WTC11 (cell line): ENCODE data around the gene TMEM106A. TPM values are rescaled to one million over a fixed set of nuclear protein-coding genes. Genes with fewer than 3 reads are reported as not detected.

ENCODE experiments used
- ATAC-seq: fragments of 200-7000 bp; cut with Tn5 transposase; 2 replicates; pipeline ENCODE4 v1.10.0; 2021; ENCODE audit warnings: mild to moderate bottlenecking, moderate library complexity
- CTCF ChIA-PET: fragments of 300-600 bp; sonication (Branson Sonifier 250); formaldehyde crosslinking; loops from one replicate; lab custom pipeline; 2021; ENCODE audit warnings: antibody characterized with exemption; lab: Charles Lee
- POLR2A ChIA-PET: fragments of 350-600 bp; sonication (Branson Sonifier 250); formaldehyde crosslinking; loops from one replicate; lab custom pipeline; 2021; ENCODE audit warnings: antibody characterized with exemption; lab: Charles Lee
- DNase-seq: peaks from one replicate; pipeline ENCODE4 v3.0.0; 2021; ENCODE audit warnings: low spot score
- H3K27ac Mint-ChIP-seq: 2 replicates; pipeline ENCODE4 v1.8.0; 2021; ENCODE audit warnings: mixed read lengths
- H3K27me3 Mint-ChIP-seq: 2 replicates; pipeline ENCODE4 v1.8.0; 2021; ENCODE audit warnings: low read depth, mild to moderate bottlenecking, moderate library complexity, mixed read lengths
- H3K36me3 Mint-ChIP-seq: 2 replicates; pipeline ENCODE4 v1.8.0; 2021; ENCODE audit warnings: mixed read lengths
- H3K4me1 Mint-ChIP-seq: 2 replicates; pipeline ENCODE4 v1.8.0; 2022; ENCODE audit warnings: mixed read lengths
- H3K4me3 Mint-ChIP-seq: 2 replicates; pipeline ENCODE4 v1.8.0; 2021; ENCODE audit warnings: mild to moderate bottlenecking, moderate library complexity, mixed read lengths
- H3K9me3 Mint-ChIP-seq: 2 replicates; pipeline ENCODE4 v1.8.0; 2021; ENCODE audit warnings: mixed read lengths
- CBFB ChIP-seq: sonication (generic); formaldehyde crosslinking; IDR thresholded peaks from 2 replicates; pipeline ENCODE4 v1.8.1; 2022; ENCODE audit warnings: mild to moderate bottlenecking, low read depth, missing genetic modification reagents
- ESRRA ChIP-seq: sonication (generic); formaldehyde crosslinking; IDR thresholded peaks from 2 replicates; pipeline ENCODE4 v1.8.1; 2022; ENCODE audit warnings: mild to moderate bottlenecking, missing genetic modification reagents, borderline replicate concordance
- HMGA2 ChIP-seq: fragments of 250-450 bp; sonication (Bioruptor Pico); IDR thresholded peaks from 2 replicates; pipeline ENCODE4 v1.4.0; 2021; ENCODE audit warnings: mild to moderate bottlenecking, moderate library complexity
- KAT7 ChIP-seq: sonication (generic); formaldehyde crosslinking; IDR thresholded peaks from 2 replicates; pipeline ENCODE4 v1.8.1; 2023; ENCODE audit warnings: missing genetic modification reagents, mild to moderate bottlenecking, borderline replicate concordance
- NFE2L1 ChIP-seq: sonication (generic); formaldehyde crosslinking; IDR thresholded peaks from 2 replicates; pipeline ENCODE4 v1.8.1; 2023; ENCODE audit warnings: missing genetic modification reagents
- SMAD3 ChIP-seq: sonication (generic); formaldehyde crosslinking; IDR thresholded peaks from 2 replicates; pipeline ENCODE4 v1.8.0; 2022; ENCODE audit warnings: missing genetic modification reagents, mild to moderate bottlenecking, borderline replicate concordance
- SOX15 ChIP-seq: fragments of 250-450 bp; sonication (Bioruptor Pico); IDR thresholded peaks from 2 replicates; pipeline ENCODE4 v1.9.0; 2021; ENCODE audit warnings: mild to moderate bottlenecking
- SP1 ChIP-seq: sonication (generic); formaldehyde crosslinking; conservative IDR thresholded peaks from 2 replicates; pipeline ENCODE4 v1.8.1; 2022; ENCODE audit warnings: missing genetic modification reagents
- TEAD4 ChIP-seq: sonication (generic); formaldehyde crosslinking; IDR thresholded peaks from 2 replicates; pipeline ENCODE4 v1.8.0; 2022; ENCODE audit warnings: mild to moderate bottlenecking, missing genetic modification reagents
- ZNF219 ChIP-seq: sonication (generic); formaldehyde crosslinking; IDR thresholded peaks from 2 replicates; pipeline ENCODE4 v1.8.0; 2023; ENCODE audit warnings: missing genetic modification reagents, mild to moderate bottlenecking, borderline replicate concordance
- total RNA-seq: library from RNA; stranded (reverse); gene quantifications from 3 replicates; pipeline ENCODE4 v1.2.3, GENCODE V29; 2021
- TF ChIP-seq, protein P1 (sequence below): sonication (generic); formaldehyde crosslinking; IDR thresholded peaks from 2 replicates; pipeline ENCODE4 v1.8.1; 2023; ENCODE audit warnings: mild to moderate bottlenecking, missing genetic modification reagents
- TF ChIP-seq, protein P2 (sequence below): sonication (generic); formaldehyde crosslinking; IDR thresholded peaks from 2 replicates; pipeline ENCODE4 v1.8.1; 2022; ENCODE audit warnings: low read depth, mild to moderate bottlenecking, moderate library complexity, missing genetic modification reagents, borderline replicate concordance
- TF ChIP-seq, protein P3 (sequence below): sonication (generic); formaldehyde crosslinking; conservative IDR thresholded peaks from 2 replicates; pipeline ENCODE4 v1.8.1; 2022; ENCODE audit warnings: mild to moderate bottlenecking, missing genetic modification reagents
- TF ChIP-seq, protein P4 (sequence below): fragments of 250-450 bp; sonication (Bioruptor Pico); conservative IDR thresholded peaks from 2 replicates; pipeline ENCODE4 v1.9.0; 2021; ENCODE audit warnings: mild to moderate bottlenecking
- TF ChIP-seq, protein P5 (sequence below): sonication (generic); formaldehyde crosslinking; IDR thresholded peaks from 2 replicates; pipeline ENCODE4 v1.8.1; 2023; ENCODE audit warnings: mild to moderate bottlenecking, missing genetic modification reagents, moderate library complexity
- TF ChIP-seq, protein P6 (sequence below): sonication (generic); formaldehyde crosslinking; IDR thresholded peaks from 2 replicates; pipeline ENCODE4 v1.8.0; 2022; ENCODE audit warnings: missing genetic modification reagents
- TF ChIP-seq, protein P7 (sequence below): sonication (generic); formaldehyde crosslinking; IDR thresholded peaks from 2 replicates; pipeline ENCODE4 v1.8.0; 2022; ENCODE audit warnings: mild to moderate bottlenecking, missing genetic modification reagents
- TF ChIP-seq, protein P8 (sequence below): sonication (generic); formaldehyde crosslinking; IDR thresholded peaks from 2 replicates; pipeline ENCODE4 v1.8.1; 2022; ENCODE audit warnings: mild to moderate bottlenecking, moderate library complexity, missing genetic modification reagents

Gene TMEM106A
- total RNA-seq, 1 experiment from 2014 or later: 4.4 TPM

DNA sequence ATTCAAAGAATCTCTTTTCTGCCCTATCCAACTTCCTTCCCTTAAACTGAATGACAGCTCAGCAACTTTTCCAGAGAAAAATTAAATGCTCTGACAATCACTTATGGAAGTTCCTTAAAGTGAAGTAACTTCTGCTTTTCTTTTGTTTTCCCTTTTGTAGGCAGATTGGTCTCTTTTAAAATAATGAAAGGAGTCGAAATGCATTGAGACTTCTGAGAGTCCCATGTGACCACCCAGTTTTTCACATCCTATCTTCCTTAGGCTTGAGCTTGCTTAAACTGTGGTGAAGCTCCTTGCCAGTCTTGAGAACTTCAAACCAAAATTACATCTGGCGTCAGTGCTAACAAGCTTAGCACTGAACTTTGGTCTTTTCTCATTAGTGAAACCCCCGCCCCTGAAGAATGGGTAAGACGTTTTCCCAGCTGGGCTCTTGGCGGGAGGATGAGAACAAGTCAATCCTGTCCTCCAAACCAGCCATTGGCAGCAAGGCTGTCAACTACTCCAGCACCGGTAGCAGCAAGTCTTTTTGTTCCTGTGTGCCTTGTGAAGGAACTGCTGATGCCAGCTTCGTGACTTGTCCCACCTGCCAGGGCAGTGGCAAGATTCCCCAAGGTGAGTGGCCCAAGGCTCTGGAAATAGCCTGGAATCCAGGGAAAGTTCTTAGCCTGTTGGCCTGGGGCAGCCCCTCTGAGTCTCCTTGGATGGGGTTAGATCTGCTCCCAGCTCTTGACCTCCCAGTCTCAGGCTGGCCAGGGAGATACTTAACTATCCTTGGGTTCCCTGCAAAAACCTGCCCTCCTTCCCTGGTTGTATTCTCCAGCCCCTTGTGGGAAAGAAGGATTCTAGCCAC is 1.2 kb downstream of the TMEM106A start (continued):
- TF ChIP-seq ESRRA (CRISPR knock-in tag) (no peak), ZNF219 (CRISPR knock-in tag) (no peak), TEAD4 (CRISPR knock-in tag) (no peak), SP1 (CRISPR knock-in tag) (no peak), CBFB (no peak), KAT7 (CRISPR knock-in tag) (no peak), SMAD3 (CRISPR knock-in tag) (no peak), SOX15 (CRISPR knock-in tag) (no peak), NFE2L1 (CRISPR knock-in tag) (no peak)
- TF ChIP-seq, protein P1, sequence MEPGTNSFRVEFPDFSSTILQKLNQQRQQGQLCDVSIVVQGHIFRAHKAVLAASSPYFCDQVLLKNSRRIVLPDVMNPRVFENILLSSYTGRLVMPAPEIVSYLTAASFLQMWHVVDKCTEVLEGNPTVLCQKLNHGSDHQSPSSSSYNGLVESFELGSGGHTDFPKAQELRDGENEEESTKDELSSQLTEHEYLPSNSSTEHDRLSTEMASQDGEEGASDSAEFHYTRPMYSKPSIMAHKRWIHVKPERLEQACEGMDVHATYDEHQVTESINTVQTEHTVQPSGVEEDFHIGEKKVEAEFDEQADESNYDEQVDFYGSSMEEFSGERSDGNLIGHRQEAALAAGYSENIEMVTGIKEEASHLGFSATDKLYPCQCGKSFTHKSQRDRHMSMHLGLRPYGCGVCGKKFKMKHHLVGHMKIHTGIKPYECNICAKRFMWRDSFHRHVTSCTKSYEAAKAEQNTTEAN (CRISPR knock-in tag): no peak
- TF ChIP-seq, protein P2, sequence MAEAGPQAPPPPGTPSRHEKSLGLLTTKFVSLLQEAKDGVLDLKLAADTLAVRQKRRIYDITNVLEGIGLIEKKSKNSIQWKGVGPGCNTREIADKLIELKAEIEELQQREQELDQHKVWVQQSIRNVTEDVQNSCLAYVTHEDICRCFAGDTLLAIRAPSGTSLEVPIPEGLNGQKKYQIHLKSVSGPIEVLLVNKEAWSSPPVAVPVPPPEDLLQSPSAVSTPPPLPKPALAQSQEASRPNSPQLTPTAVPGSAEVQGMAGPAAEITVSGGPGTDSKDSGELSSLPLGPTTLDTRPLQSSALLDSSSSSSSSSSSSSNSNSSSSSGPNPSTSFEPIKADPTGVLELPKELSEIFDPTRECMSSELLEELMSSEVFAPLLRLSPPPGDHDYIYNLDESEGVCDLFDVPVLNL (CRISPR knock-in tag): no peak
- TF ChIP-seq, protein P3, sequence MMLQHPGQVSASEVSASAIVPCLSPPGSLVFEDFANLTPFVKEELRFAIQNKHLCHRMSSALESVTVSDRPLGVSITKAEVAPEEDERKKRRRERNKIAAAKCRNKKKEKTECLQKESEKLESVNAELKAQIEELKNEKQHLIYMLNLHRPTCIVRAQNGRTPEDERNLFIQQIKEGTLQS: no peak
- TF ChIP-seq, protein P4, sequence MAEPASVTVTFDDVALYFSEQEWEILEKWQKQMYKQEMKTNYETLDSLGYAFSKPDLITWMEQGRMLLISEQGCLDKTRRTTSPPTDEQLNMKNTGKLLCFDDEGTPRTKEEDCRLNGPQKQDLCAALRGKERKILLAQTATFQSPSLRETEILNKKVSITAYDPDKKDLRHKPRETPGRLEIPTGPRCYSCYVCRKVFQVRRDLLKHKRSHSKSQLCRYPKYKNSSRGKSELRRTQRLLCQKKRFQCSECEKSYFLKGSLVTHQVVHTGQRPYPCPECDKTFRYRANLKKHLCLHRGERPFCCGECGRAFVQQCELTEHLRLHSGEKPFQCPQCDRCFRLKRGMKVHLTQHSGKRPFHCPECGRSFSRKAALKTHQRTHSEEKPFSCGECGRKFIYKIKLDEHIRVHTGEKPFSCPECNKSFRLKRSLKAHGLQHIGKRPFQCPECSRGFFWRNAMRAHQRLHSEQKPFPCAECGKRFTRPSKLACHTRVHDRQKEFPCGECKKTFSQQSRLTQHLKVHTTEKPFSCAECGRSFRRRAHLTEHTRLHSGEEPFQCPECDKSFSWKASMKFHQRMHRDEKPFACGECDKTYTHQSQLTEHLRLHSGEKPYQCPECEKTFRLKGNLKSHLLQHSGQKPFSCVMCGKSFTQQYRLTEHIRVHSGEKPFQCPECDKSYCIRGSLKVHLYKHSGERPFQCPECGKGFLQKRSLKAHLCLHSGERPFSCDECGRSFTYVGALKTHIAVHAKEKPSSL: no peak

DNA sequence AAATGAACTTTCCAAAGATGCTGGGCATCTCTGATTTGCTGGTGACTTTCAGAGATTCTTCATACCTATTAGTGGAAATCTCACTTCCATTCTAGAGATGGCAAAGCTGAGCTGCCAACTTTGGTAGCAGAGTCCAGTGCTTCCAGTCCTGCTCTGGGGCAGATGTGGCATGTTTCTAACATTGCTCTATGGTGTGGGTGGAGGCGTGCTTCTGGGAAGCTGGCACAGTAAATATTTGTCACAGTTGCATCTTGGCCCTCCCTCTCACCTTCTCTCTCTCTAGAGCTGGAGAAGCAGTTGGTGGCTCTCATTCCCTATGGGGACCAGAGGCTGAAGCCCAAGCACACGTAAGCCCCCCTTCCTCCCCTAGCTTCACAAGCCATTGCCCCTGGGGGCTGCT is 1.9 kb downstream of the TMEM106A start:
- CTCF ChIA-PET: interaction anchor here (0.9 to 1.9 kb wide), 7 partner anchors 14 to 215 kb away, joined by 3 to 13 read pairs (median 5); partner anchors contain the start of genes NBR1, RPL27 and VAT1
- no peaks in the 10 kb centered on the region for H3K9me3 Mint-ChIP-seq

More for the DNA sequence above, 1.9 kb downstream of the TMEM106A start:
- POLR2A ChIA-PET: interaction anchor here (0.6 kb wide), 1 partner anchor 106 kb away, joined by 3 read pairs; no protein-coding TSS in a partner anchor
- H3K36me3 Mint-ChIP-seq: peaks cover 4% of the 10 kb centered on the region; the same call in 1 of the 2 replicates
- ATAC-seq (no peak), DNase-seq (no peak)
- TF ChIP-seq, protein P5, sequence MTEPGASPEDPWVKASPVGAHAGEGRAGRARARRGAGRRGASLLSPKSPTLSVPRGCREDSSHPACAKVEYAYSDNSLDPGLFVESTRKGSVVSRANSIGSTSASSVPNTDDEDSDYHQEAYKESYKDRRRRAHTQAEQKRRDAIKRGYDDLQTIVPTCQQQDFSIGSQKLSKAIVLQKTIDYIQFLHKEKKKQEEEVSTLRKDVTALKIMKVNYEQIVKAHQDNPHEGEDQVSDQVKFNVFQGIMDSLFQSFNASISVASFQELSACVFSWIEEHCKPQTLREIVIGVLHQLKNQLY (CRISPR knock-in tag): no peak
- TF ChIP-seq, protein P6, sequence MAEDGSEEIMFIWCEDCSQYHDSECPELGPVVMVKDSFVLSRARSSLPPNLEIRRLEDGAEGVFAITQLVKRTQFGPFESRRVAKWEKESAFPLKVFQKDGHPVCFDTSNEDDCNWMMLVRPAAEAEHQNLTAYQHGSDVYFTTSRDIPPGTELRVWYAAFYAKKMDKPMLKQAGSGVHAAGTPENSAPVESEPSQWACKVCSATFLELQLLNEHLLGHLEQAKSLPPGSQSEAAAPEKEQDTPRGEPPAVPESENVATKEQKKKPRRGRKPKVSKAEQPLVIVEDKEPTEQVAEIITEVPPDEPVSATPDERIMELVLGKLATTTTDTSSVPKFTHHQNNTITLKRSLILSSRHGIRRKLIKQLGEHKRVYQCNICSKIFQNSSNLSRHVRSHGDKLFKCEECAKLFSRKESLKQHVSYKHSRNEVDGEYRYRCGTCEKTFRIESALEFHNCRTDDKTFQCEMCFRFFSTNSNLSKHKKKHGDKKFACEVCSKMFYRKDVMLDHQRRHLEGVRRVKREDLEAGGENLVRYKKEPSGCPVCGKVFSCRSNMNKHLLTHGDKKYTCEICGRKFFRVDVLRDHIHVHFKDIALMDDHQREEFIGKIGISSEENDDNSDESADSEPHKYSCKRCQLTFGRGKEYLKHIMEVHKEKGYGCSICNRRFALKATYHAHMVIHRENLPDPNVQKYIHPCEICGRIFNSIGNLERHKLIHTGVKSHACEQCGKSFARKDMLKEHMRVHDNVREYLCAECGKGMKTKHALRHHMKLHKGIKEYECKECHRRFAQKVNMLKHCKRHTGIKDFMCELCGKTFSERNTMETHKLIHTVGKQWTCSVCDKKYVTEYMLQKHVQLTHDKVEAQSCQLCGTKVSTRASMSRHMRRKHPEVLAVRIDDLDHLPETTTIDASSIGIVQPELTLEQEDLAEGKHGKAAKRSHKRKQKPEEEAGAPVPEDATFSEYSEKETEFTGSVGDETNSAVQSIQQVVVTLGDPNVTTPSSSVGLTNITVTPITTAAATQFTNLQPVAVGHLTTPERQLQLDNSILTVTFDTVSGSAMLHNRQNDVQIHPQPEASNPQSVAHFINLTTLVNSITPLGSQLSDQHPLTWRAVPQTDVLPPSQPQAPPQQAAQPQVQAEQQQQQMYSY (CRISPR knock-in tag): no peak
- TF ChIP-seq HMGA2 (CRISPR knock-in tag) (no peak), TEAD4 (CRISPR knock-in tag) (no peak)
- TF ChIP-seq, protein P7, sequence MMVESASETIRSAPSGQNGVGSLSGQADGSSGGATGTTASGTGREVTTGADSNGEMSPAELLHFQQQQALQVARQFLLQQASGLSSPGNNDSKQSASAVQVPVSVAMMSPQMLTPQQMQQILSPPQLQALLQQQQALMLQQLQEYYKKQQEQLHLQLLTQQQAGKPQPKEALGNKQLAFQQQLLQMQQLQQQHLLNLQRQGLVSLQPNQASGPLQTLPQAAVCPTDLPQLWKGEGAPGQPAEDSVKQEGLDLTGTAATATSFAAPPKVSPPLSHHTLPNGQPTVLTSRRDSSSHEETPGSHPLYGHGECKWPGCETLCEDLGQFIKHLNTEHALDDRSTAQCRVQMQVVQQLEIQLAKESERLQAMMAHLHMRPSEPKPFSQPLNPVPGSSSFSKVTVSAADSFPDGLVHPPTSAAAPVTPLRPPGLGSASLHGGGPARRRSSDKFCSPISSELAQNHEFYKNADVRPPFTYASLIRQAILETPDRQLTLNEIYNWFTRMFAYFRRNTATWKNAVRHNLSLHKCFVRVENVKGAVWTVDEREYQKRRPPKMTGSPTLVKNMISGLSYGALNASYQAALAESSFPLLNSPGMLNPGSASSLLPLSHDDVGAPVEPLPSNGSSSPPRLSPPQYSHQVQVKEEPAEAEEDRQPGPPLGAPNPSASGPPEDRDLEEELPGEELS (CRISPR knock-in tag): no peak
- TF ChIP-seq, protein P8, sequence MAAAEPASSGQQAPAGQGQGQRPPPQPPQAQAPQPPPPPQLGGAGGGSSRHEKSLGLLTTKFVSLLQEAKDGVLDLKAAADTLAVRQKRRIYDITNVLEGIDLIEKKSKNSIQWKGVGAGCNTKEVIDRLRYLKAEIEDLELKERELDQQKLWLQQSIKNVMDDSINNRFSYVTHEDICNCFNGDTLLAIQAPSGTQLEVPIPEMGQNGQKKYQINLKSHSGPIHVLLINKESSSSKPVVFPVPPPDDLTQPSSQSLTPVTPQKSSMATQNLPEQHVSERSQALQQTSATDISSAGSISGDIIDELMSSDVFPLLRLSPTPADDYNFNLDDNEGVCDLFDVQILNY (CRISPR knock-in tag): no peak
- no peak overlapping the region for H3K27ac Mint-ChIP-seq
- H3K27me3 Mint-ChIP-seq: no peaks in the 10 kb centered on the region
- peaks cover 20% of the 10 kb centered on the region for H3K4me1 Mint-ChIP-seq
- H3K4me3 Mint-ChIP-seq: no peak overlapping the region
